H9 (cell line): Measurements from ENCODE around the gene ZP3. TPM values are rescaled to one million over a fixed set of nuclear protein-coding genes. Genes with fewer than 3 reads are reported as not detected.
A peak's percentile ranks its signal among the peaks of the same experiment; 100 is the strongest.
"Not testable (repeated sequence)": the region's sequence is repeated elsewhere in the genome, so short reads cannot be mapped to it uniquely, and the experiment has no call there.

Experiments used
- DNase-seq: peaks from one replicate; pipeline ENCODE4 v3.0.0-alpha.2; 2017
- H2AFZ ChIP-seq: one replicate; pipeline ENCODE4 v1.6.1; 2013; ENCODE audit warnings: mild to moderate bottlenecking, low read length, control low read depth, moderate library complexity
- H2AK5ac ChIP-seq: 2 replicates; pipeline ENCODE4 v1.6.1; 2013; ENCODE audit warnings: low read length, control low read depth, mixed read lengths; ENCODE audit not compliant: insufficient read length
- H2BK120ac ChIP-seq: one replicate; pipeline ENCODE4 v1.6.1; 2013; ENCODE audit warnings: low read depth, mild to moderate bottlenecking, low read length, control low read depth, inconsistent platforms; ENCODE audit not compliant: poor library complexity, severe bottlenecking
- H2BK12ac ChIP-seq: 2 replicates; pipeline ENCODE4 v1.6.1; 2013; ENCODE audit warnings: low read length, control low read depth, mixed read lengths, low read depth; ENCODE audit not compliant: insufficient read length
- H2BK15ac ChIP-seq: 2 replicates; pipeline ENCODE4 v1.6.1; 2013; ENCODE audit warnings: low read depth, low read length, control low read depth
- H2BK20ac ChIP-seq: one replicate; pipeline ENCODE4 v1.6.1; 2013; ENCODE audit warnings: low read depth, mild to moderate bottlenecking, low read length, control low read depth, inconsistent platforms; ENCODE audit not compliant: poor library complexity, severe bottlenecking
- H2BK5ac ChIP-seq: 2 replicates; pipeline ENCODE4 v1.6.1; 2013; ENCODE audit warnings: low read length, control low read depth, mixed read lengths; ENCODE audit not compliant: insufficient read length
- H3K14ac ChIP-seq: 2 replicates; pipeline ENCODE4 v1.6.1; 2013; ENCODE audit warnings: low read length, control low read depth; ENCODE audit not compliant: insufficient read depth
- H3K18ac ChIP-seq: 2 replicates; pipeline ENCODE4 v1.6.1; 2013; ENCODE audit warnings: low read depth, mild to moderate bottlenecking, mixed read lengths, low read length, control low read depth; ENCODE audit not compliant: insufficient read length
- H3K23ac ChIP-seq: 2 replicates; pipeline ENCODE4 v1.6.1; 2013; ENCODE audit warnings: low read length, control low read depth, mixed read lengths, low read depth; ENCODE audit not compliant: insufficient read length
- H3K23me2 ChIP-seq: 2 replicates; pipeline ENCODE4 v1.6.1; 2013; ENCODE audit warnings: low read depth, mild to moderate bottlenecking, mixed read lengths, low read length, control low read depth; ENCODE audit not compliant: insufficient read length, poor library complexity, severe bottlenecking
- H3K27ac ChIP-seq: 2 replicates; pipeline ENCODE4 v1.5.1; 2013; ENCODE audit warnings: low read length, control low read depth, mixed read lengths, low read depth; ENCODE audit not compliant: insufficient read length
- H3K27me3 ChIP-seq: 2 replicates; pipeline ENCODE4 v1.6.1; 2013; ENCODE audit warnings: low read length, control low read depth, inconsistent platforms; ENCODE audit not compliant: insufficient read depth
- H3K4ac ChIP-seq: 2 replicates; pipeline ENCODE4 v1.6.1; 2013; ENCODE audit warnings: low read depth, mild to moderate bottlenecking, control low read depth, inconsistent platforms, low read length, moderate library complexity
- H3K4me1 ChIP-seq: 2 replicates; pipeline ENCODE4 v1.6.1; 2013; ENCODE audit warnings: low read length, control low read depth, inconsistent platforms; ENCODE audit not compliant: insufficient read depth
- H3K4me2 ChIP-seq: 2 replicates; pipeline ENCODE4 v1.6.1; 2013; ENCODE audit warnings: low read length, control low read depth, mixed read lengths; ENCODE audit not compliant: insufficient read length, insufficient read depth
- H3K56ac ChIP-seq: 2 replicates; pipeline ENCODE4 v1.6.1; 2013; ENCODE audit warnings: low read depth, mild to moderate bottlenecking, mixed read lengths, low read length, control low read depth; ENCODE audit not compliant: insufficient read length
- H3K79me1 ChIP-seq: 2 replicates; pipeline ENCODE4 v1.6.1; 2013; ENCODE audit warnings: low read depth, mild to moderate bottlenecking, moderate library complexity, low read length, control low read depth, inconsistent platforms; ENCODE audit not compliant: insufficient read depth, poor library complexity, severe bottlenecking
- H3K79me2 ChIP-seq: 2 replicates; pipeline ENCODE4 v1.6.1; 2013; ENCODE audit warnings: low read length, control low read depth, inconsistent platforms; ENCODE audit not compliant: insufficient read depth
- H3K9ac ChIP-seq: 2 replicates; pipeline ENCODE4 v1.6.1; 2013; ENCODE audit warnings: low read length, control low read depth, mixed read lengths; ENCODE audit not compliant: insufficient read length; ENCODE audit errors: extremely low read depth
- H3K9me3 ChIP-seq: one replicate; pipeline ENCODE4 v1.6.1; 2013; ENCODE audit warnings: low read depth, low read length, inconsistent platforms; ENCODE audit not compliant: control insufficient read depth
- H3T11ph ChIP-seq: one replicate; pipeline ENCODE4 v1.6.1; 2013; ENCODE audit warnings: mild to moderate bottlenecking, low read length, control low read depth, inconsistent platforms
- H4K20me1 ChIP-seq: one replicate; pipeline ENCODE4 v1.6.1; 2013; ENCODE audit not compliant: control insufficient read depth, insufficient read length, insufficient read depth
- H4K5ac ChIP-seq: 2 replicates; pipeline ENCODE4 v1.6.1; 2013; ENCODE audit warnings: low read depth, mild to moderate bottlenecking, mixed read lengths, low read length, control low read depth; ENCODE audit not compliant: insufficient read length
- H4K8ac ChIP-seq: replicated peaks from 2 replicates; pipeline ENCODE4 v1.6.1; 2013; ENCODE audit warnings: low read length, control low read depth, mixed read lengths, low read depth; ENCODE audit not compliant: insufficient read length
- H4K91ac ChIP-seq: 2 replicates; pipeline ENCODE4 v1.6.1; 2013; ENCODE audit warnings: low read depth, mild to moderate bottlenecking, moderate library complexity, mixed read lengths, low read length, control low read depth; ENCODE audit not compliant: insufficient read length
- H3K27ac Mint-ChIP-seq, 3 experiments: 2 replicates in 2 of 3; 3 replicates in 1 of 3; pipeline ENCODE4 v1.8.0; 2020 to 2021; ENCODE audit warnings: mixed read lengths in 3 of 3, mild to moderate bottlenecking in 1 of 3, moderate library complexity in 1 of 3
- H3K27me3 Mint-ChIP-seq: 2 replicates; pipeline ENCODE4 v1.8.0; 2021; ENCODE audit warnings: low read depth, mild to moderate bottlenecking, moderate library complexity, mixed read lengths
- H3K36me3 Mint-ChIP-seq, 3 experiments: 2 replicates in 2 of 3; 3 replicates in 1 of 3; pipeline ENCODE4 v1.8.0; 2020 to 2021; ENCODE audit warnings: low read depth in 3 of 3, mixed read lengths in 3 of 3; ENCODE audit not compliant: insufficient read depth in 1 of 3
- H3K4me1 Mint-ChIP-seq, 2 experiments: 2 replicates each; pipeline ENCODE4 v1.8.0; 2020; ENCODE audit warnings: mixed read lengths in 2 of 2
- H3K4me3 Mint-ChIP-seq, 2 experiments: 2 replicates in 1 of 2; 3 replicates in 1 of 2; pipeline ENCODE4 v1.8.0; 2020 to 2021; ENCODE audit warnings: mild to moderate bottlenecking in 2 of 2, mixed read lengths in 2 of 2, moderate library complexity in 1 of 2
- H3K9me3 Mint-ChIP-seq, 2 experiments: 2 replicates in 1 of 2; 3 replicates in 1 of 2; pipeline ENCODE4 v1.8.0; 2020; ENCODE audit warnings: mild to moderate bottlenecking in 2 of 2, mixed read lengths in 2 of 2, moderate library complexity in 1 of 2
- CTCF ChIP-seq: fragments of 200-600 bp; sonication (generic); conservative IDR thresholded peaks from 3 replicates; pipeline ENCODE4 v1.8.0; 2021; ENCODE audit warnings: antibody characterized with exemption, mild to moderate bottlenecking
- WGBS: extraction: QIAGEN DNeasy Blood & Tissue Kit; methylation state at CpG from one replicate; pipeline ENCODE4 v1.1.7; 2013; ENCODE audit warnings: missing lambda C conversion rate, low lambda C conversion rate, mixed read lengths; ENCODE audit not compliant: insufficient read length; ENCODE audit errors: extremely low coverage; 5-methylcytosine and 5-hydroxymethylcytosine counted together
- total RNA-seq: library from RNA; stranded (reverse); gene quantifications from 2 replicates; pipeline ENCODE4 v1.2.1, GENCODE V29; 2021

Gene ZP3
- total RNA-seq, 1 experiment from 2014 or later, result 1.3 TPM

- no peak overlapping the region for H3K4ac ChIP-seq
- no peak for TF ChIP-seq CTCF
- H3K27ac ChIP-seq, result no peak overlapping the region
- H3K23me2 ChIP-seq, result no peaks in the 10 kb centered on the region
- no peak overlapping the region for H3K23ac ChIP-seq
- no peaks in the 10 kb centered on the region for H3K4me1 ChIP-seq
- no peak overlapping the region for H3K9ac ChIP-seq
- peak overlapping the region in 1 of 3 experiments; percentile 13; a peak in 1 of 7 replicates for H3K27ac Mint-ChIP-seq
- no peaks in the 10 kb centered on the region for H3K9me3 Mint-ChIP-seq
- H3K9me3 ChIP-seq, result no peaks in the 10 kb centered on the region
- H3K18ac ChIP-seq, result no peak overlapping the region
- no peaks in the 10 kb centered on the region for H3K79me2 ChIP-seq
- no peaks in the 10 kb centered on the region for H3K27me3 Mint-ChIP-seq
- no peak overlapping the region for H2BK15ac ChIP-seq
- H3T11ph ChIP-seq, result no peak overlapping the region
- H3K27me3 ChIP-seq, result no peaks in the 10 kb centered on the region
- H2BK12ac ChIP-seq, result no peak overlapping the region
- H2BK5ac ChIP-seq, result no peak overlapping the region
- no peak overlapping the region for H2AK5ac ChIP-seq
- H3K79me1 ChIP-seq, result no peaks in the 10 kb centered on the region
- no peak overlapping the region for H4K91ac ChIP-seq
- no peak overlapping the region for H3K4me3 Mint-ChIP-seq
- H4K8ac ChIP-seq, result no peak overlapping the region
- H3K14ac ChIP-seq, result no peak overlapping the region
- no peak overlapping the region for H2BK20ac ChIP-seq
- peaks cover 3 to 12% of the 10 kb centered on the region in 2 experiments for H3K4me1 Mint-ChIP-seq
- no peak overlapping the region for H2BK120ac ChIP-seq
- H3K36me3 Mint-ChIP-seq, result peaks cover 2 to 4% (median 4%) of the 10 kb centered on the region in 3 experiments; a peak in 4 of 7 replicates
- H4K20me1 ChIP-seq, result no peaks in the 10 kb centered on the region
- H2AFZ ChIP-seq, result no peak overlapping the region
- H3K56ac ChIP-seq, result no peak overlapping the region
- WGBS, result no CpG with 5 or more reads among the region's 11 CpGs
- no peak for DNase-seq
- no peak overlapping the region for H3K4me2 ChIP-seq
- no peak overlapping the region for H4K5ac ChIP-seq
These were observed 38.0 kb upstream of the ZP3 start for GRCh38 chr7:76386691-76387260.

DNA sequence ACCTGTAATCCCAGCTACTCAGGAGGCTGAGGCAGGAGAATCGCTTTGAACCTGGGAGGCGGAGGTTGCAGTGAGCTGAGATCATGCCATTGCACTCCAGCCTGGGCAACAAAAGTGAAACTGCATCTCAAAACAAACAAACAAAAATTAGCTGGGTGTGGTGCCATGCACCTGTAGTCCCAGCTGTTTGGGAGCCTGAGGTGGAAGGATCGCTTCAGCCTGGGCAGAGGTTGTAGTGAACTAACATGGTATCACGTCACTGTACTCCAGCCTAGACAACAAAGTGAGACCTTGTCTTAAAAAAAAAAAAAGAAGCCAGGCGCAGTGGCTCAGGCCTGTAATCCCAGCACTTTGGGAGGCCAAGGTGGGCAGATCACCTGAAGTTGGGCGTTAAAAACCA lies 37.0 kb upstream of the ZP3 start:
- not testable (repeated sequence) for H3K56ac ChIP-seq, H3K27me3 ChIP-seq, H3K9me3 ChIP-seq, H3K4me3 Mint-ChIP-seq, DNase-seq, H2AFZ ChIP-seq, H3K79me2 ChIP-seq, H3K27me3 Mint-ChIP-seq, H3K79me1 ChIP-seq, H3K27ac ChIP-seq, H3K27ac Mint-ChIP-seq, H3K23me2 ChIP-seq, H2BK20ac ChIP-seq, H3K14ac ChIP-seq, H4K91ac ChIP-seq, H4K5ac ChIP-seq, H3K4ac ChIP-seq, H2AK5ac ChIP-seq, H3K4me2 ChIP-seq, H2BK15ac ChIP-seq, H2BK5ac ChIP-seq, H3K9ac ChIP-seq, H4K20me1 ChIP-seq, H3K23ac ChIP-seq, H3K36me3 Mint-ChIP-seq, H3K9me3 Mint-ChIP-seq, H3K4me1 ChIP-seq, H3T11ph ChIP-seq, H3K18ac ChIP-seq, H2BK120ac ChIP-seq, H2BK12ac ChIP-seq, H4K8ac ChIP-seq
- WGBS, result no CpG with 5 or more reads among the region's 6 CpGs
- H3K4me1 Mint-ChIP-seq, result peaks cover 7 to 17% of the 10 kb centered on the region in 2 experiments
